Smooth muscle cell (in vitro differentiated cells): ENCODE results near the gene AOPEP. TPM values are rescaled to one million over a fixed set of nuclear protein-coding genes. Genes with fewer than 3 reads are reported as not detected.

ENCODE experiments used
- DNase-seq: peaks from one replicate; lab custom pipeline; 2025; ENCODE audit not compliant: unreplicated experiment; lab: John Stamatoyannopoulos, UW
- H2AFZ ChIP-seq: fragments of 200-600 bp; sonication (generic); 2 replicates; pipeline ENCODE4 v1.6.0; 2016; ENCODE audit warnings: antibody characterized with exemption, low read depth, mild to moderate bottlenecking
- H3F3A ChIP-seq: fragments of 200-600 bp; sonication (generic); 2 replicates; pipeline ENCODE4 v1.6.0; 2017; ENCODE audit warnings: antibody characterized with exemption, low read depth
- H3K27ac ChIP-seq: fragments of 200-600 bp; sonication (generic); 2 replicates; pipeline ENCODE4 v1.5.1; 2016; ENCODE audit warnings: low read depth, mild to moderate bottlenecking
- H3K27me3 ChIP-seq: fragments of 200-600 bp; sonication (generic); 2 replicates; pipeline ENCODE4 v1.6.1; 2016; ENCODE audit warnings: low read depth, mild to moderate bottlenecking
- H3K36me3 ChIP-seq: fragments of 200-600 bp; sonication (generic); 2 replicates; pipeline ENCODE4 v1.5.1; 2016; ENCODE audit warnings: low read depth
- H3K4me1 ChIP-seq: fragments of 200-600 bp; sonication (generic); 2 replicates; pipeline ENCODE4 v1.5.1; 2016; ENCODE audit warnings: low read depth
- H3K4me2 ChIP-seq: fragments of 200-600 bp; sonication (generic); 2 replicates; pipeline ENCODE4 v1.6.0; 2016; ENCODE audit warnings: mild to moderate bottlenecking
- H3K4me3 ChIP-seq: fragments of 200-600 bp; sonication (generic); 2 replicates; pipeline ENCODE4 v1.5.1; 2016; ENCODE audit warnings: mild to moderate bottlenecking
- H3K79me2 ChIP-seq: fragments of 200-600 bp; sonication (generic); 2 replicates; pipeline ENCODE4 v1.6.0; 2016; ENCODE audit warnings: low read depth, mild to moderate bottlenecking
- H3K9ac ChIP-seq: fragments of 200-600 bp; sonication (generic); 2 replicates; pipeline ENCODE4 v1.6.0; 2016; ENCODE audit warnings: low read depth
- H3K9me3 ChIP-seq: fragments of 200-600 bp; sonication (generic); replicated peaks from 2 replicates; pipeline ENCODE4 v1.5.1; 2016; ENCODE audit warnings: low read depth
- H4K20me1 ChIP-seq: fragments of 200-600 bp; sonication (generic); 2 replicates; pipeline ENCODE4 v1.6.0; 2016; ENCODE audit warnings: low read depth
- CTCF ChIP-seq: fragments of 200-600 bp; sonication (generic); IDR thresholded peaks from 2 replicates; pipeline ENCODE4 v1.5.1; 2017; ENCODE audit warnings: borderline replicate concordance, mild to moderate bottlenecking, antibody characterized with exemption; ENCODE audit not compliant: insufficient read depth, poor library complexity, severe bottlenecking
- WGBS: methylation state at CpG from one replicate; pipeline ENCODE4 v1.1.7; 2016; ENCODE audit warnings: low lambda C conversion rate; 5-methylcytosine and 5-hydroxymethylcytosine counted together
- polyA plus RNA-seq: library from polyadenylated mRNA; unstranded; fragments of >200 nt; fragmentation: Nextera tagmentation; extraction: Ambion mirVana; gene quantifications from 2 replicates; pipeline ENCODE4 v1.2.1, GENCODE V29; 2016
- total RNA-seq: library from RNA; depleted of rRNA; stranded (reverse); fragments of >200 nt; gene quantifications from 2 replicates; pipeline ENCODE4 v1.2.3, GENCODE V29; 2014

AOPEP gene
- total and polyA plus RNA-seq, 2 experiments from 2014 or later = 52.7 to 94.9 TPM

- H4K20me1 ChIP-seq = peaks cover 98% of the 10 kb centered on the region
- no peak for TF ChIP-seq CTCF
These were observed 303.2 kb downstream of the AOPEP start for GRCh38 chr9:95029720-95030119.

GRCh38 chr9:95030344-95030743, 303.8 kb downstream of the AOPEP start:
- no peak for TF ChIP-seq CTCF
- H3K4me1 ChIP-seq = peaks cover 23% of the 10 kb centered on the region

More at GRCh38 chr9:95029720-95030119, 303.2 kb downstream of the AOPEP start:
- Histone ChIP-seq H3K4me1 (peaks cover 29% of the 10 kb centered on the region), H3K27ac (peak overlapping the region; percentile 64), H3K27me3 (no peaks in the 10 kb centered on the region), H3K4me3 (no peak overlapping the region), H3F3A (peaks cover 49% of the 10 kb centered on the region), H3K36me3 (no peaks in the 10 kb centered on the region), H3K9me3 (no peaks in the 10 kb centered on the region), H2AFZ (no peak overlapping the region), H3K9ac (no peak overlapping the region), H3K79me2 (peaks cover 100% of the 10 kb centered on the region), H3K4me2 (no peak overlapping the region)
- DNase-seq = no peak
- WGBS = 76% methylated on average over 2 of the region's 2 CpGs

GRCh38 chr9:95030920-95031642, 304.6 kb downstream of the AOPEP start:
- Histone ChIP-seq H3K36me3 (no peaks in the 10 kb centered on the region), H3K4me3 (no peak overlapping the region), H3K79me2 (peaks cover 100% of the 10 kb centered on the region), H3K4me2 (peak overlapping the region; percentile 17), H3K4me1 (peaks cover 16% of the 10 kb centered on the region), H3F3A (peaks cover 38% of the 10 kb centered on the region), H3K27ac (peak overlapping the region; percentile 64), H3K27me3 (no peaks in the 10 kb centered on the region), H3K9ac (no peak overlapping the region), H3K9me3 (no peaks in the 10 kb centered on the region), H2AFZ (no peak overlapping the region), H4K20me1 (peaks cover 95% of the 10 kb centered on the region)
- DNase-seq = no peak
- 85% methylated on average over 10 of the region's 10 CpGs for WGBS
- no peak for TF ChIP-seq CTCF

More at GRCh38 chr9:95030344-95030743, 303.8 kb downstream of the AOPEP start:
- Histone ChIP-seq H3K27me3 (no peaks in the 10 kb centered on the region), H3K9ac (no peak overlapping the region), H3K36me3 (no peaks in the 10 kb centered on the region), H2AFZ (no peak overlapping the region), H3F3A (peaks cover 46% of the 10 kb centered on the region), H3K9me3 (no peaks in the 10 kb centered on the region), H3K27ac (peak overlapping the region; percentile 64), H3K4me3 (no peak overlapping the region), H3K79me2 (peaks cover 100% of the 10 kb centered on the region), H3K4me2 (peak overlapping the region; percentile 17), H4K20me1 (peaks cover 97% of the 10 kb centered on the region)
- DNase-seq = no peak
- WGBS = 64% methylated on average over 4 of the region's 4 CpGs
